ENCODE results near the gene HUS1. TPM values are rescaled to one million over a fixed set of nuclear protein-coding genes. Genes with fewer than 3 reads are reported as not detected.
A peak's percentile ranks its signal among the peaks of the same experiment; 100 is the strongest.
"Not testable (repeated sequence)": the region's sequence is repeated elsewhere in the genome, so short reads cannot be mapped to it uniquely, and the experiment has no call there.

Gene HUS1
- total RNA-seq, 2 experiments from 2014 or later = 34.1 to 35.0 TPM

GRCh38 chr7:47949703-47950102 is 29.7 kb downstream of the HUS1 start:
- no peak for DNase-seq
- H3K9me3 Mint-ChIP-seq = no peaks in the 10 kb centered on the region
- no peaks in the 10 kb centered on the region for H3K27me3 Mint-ChIP-seq
- no peak overlapping the region for H3K27ac Mint-ChIP-seq
- no peak overlapping the region for H3K4me3 Mint-ChIP-seq
- CTCF ChIA-PET = no interaction called here
- H3K36me3 Mint-ChIP-seq (ENCODE audit: low read depth) = peaks cover 4% of the 10 kb centered on the region
- POLR2A ChIA-PET = no interaction called here
- peaks cover 12% of the 10 kb centered on the region for H3K4me1 Mint-ChIP-seq

DNA sequence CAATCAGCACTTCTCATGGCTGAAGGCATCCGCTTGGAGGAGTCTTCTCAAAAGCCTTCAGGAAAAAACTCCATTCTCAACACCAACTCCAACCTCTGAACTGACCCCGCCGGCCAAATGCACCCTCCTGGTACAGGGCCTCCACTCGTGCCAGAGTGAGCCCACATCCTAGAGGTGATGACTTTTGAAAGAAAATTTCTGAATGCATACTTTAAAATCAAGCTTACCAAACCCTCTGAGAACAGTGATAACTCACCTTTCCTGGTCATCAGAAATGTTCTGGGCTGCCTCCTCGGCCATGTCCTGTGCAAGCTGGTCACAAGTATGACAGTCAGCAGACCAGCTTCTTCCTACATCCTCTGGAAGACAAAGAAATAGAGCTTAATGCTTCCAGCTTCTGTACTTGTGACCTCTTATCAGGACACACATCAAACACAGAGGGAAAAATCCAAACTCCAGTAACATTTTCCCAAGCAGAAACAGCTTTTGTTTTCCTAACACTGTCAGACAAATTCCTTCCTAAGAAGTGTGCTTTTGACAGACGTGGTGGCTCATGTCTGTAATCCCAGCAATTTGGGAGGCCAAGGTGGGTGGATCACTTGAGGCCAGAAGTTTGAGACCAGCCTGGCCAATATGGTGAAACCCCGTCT is 31.1 kb downstream of the HUS1 start, which contains the start of gene PKD1L1:
Gene PKD1L1, minus strand, starts transcription at position 326 of the 650 bp plus-strand sequence. Its CDS starts 26 bp downstream, at position 300.
- Mint-ChIP-seq H3K36me3 (ENCODE audit: low read depth) (no peaks in the 10 kb centered on the region), H3K4me1 (peaks cover 8% of the 10 kb centered on the region), H3K27me3 (peaks cover 2% of the 10 kb centered on the region), H3K9me3 (no peaks in the 10 kb centered on the region), H3K27ac (no peak within 1 kb of the TSS), H3K4me3 (no peak within 1 kb of the TSS)
- CTCF ChIA-PET = interaction anchor here (0.9 to 2.2 kb wide), 4 partner anchors 21 to 207 kb away, joined by 3 to 6 read pairs (median 3); no protein-coding TSS in a partner anchor
- DNase-seq = no peak
- POLR2A ChIA-PET = no interaction called here

DNA sequence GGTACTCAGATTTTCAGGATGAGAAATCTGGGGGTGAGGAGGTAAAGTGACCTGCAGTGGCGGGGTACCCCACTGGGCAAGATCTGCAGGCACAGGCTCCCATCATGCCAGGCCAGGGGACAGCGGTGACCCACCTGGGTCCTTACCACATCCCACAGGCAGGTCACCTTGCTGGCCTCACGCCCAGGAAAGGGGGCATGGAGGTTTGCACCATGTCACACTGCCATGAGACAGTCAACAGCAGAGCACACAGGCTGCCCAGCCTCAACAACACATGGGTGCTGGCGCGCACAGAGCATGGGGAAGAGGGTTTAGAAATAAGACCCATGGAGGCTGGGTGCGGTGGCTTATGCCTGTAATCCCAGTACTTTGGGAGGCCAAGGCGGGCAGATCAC is 32.1 kb downstream of the HUS1 start:
- no peak for DNase-seq
- POLR2A ChIA-PET = no interaction called here
- H3K36me3 Mint-ChIP-seq (ENCODE audit: low read depth) = no peaks in the 10 kb centered on the region
- peaks cover 2% of the 10 kb centered on the region for H3K27me3 Mint-ChIP-seq
- peaks cover 8% of the 10 kb centered on the region for H3K4me1 Mint-ChIP-seq
- no peak overlapping the region for H3K4me3 Mint-ChIP-seq
- no peak overlapping the region for H3K27ac Mint-ChIP-seq
- no peaks in the 10 kb centered on the region for H3K9me3 Mint-ChIP-seq
- CTCF ChIA-PET = interaction anchor here (1.0 to 2.2 kb wide), 3 partner anchors 19 to 36 kb away, joined by 3 to 6 read pairs (median 4); no protein-coding TSS in a partner anchor

- Mint-ChIP-seq H3K4me1 (peaks cover 6% of the 10 kb centered on the region), H3K27me3 (peaks cover 2% of the 10 kb centered on the region), H3K27ac (peak overlapping the region; percentile 0), H3K4me3 (no peak overlapping the region), H3K36me3 (ENCODE audit: low read depth) (no peaks in the 10 kb centered on the region), H3K9me3 (no peaks in the 10 kb centered on the region)
- DNase-seq = no peak
- ChIA-PET POLR2A (no interaction called here), CTCF (interaction anchor here (1.0 to 3.2 kb wide), 4 partner anchors 20 to 196 kb away, joined by 3 to 8 read pairs (median 5); no protein-coding TSS in a partner anchor)
Measured at GRCh38 chr7:47946581-47947354, 32.6 kb downstream of the HUS1 start.

DNA sequence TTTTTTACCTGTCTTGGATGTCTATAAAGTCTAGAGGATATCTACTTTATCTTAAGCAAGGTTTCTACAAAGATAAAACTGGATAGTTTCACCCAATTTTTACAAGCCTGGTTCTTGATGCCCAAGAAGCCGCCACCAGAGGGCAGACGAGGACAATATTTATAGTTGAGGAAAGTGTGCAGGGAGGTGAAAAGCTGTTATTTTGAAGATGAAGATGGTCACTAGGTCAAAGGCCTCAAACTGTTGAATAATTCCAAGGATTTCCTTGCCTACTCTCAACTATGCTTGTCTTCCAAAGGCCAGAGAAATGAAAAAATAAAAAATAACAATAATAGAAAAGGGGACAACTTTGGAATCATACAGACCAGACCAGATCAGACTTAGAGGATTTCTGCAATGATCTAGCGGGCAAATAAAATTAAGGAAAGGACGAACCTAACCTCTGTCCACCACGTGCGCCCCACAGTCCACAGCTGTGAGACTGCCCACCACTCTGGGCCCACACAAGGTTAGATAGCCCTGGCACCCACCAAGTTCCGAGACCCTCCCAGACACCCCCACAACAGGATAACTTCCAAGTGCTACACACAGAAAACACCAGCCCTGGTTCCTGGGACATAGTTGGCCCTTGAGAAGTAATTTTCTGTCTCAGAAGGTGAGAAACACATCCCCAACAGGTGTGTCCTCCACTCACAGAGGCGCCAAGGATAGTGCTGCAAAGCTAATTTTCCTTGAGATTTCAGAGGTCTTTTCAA is 34.0 kb downstream of the HUS1 start:
- Mint-ChIP-seq H3K9me3 (no peaks in the 10 kb centered on the region), H3K4me1 (peaks cover 5% of the 10 kb centered on the region), H3K4me3 (no peak overlapping the region), H3K27ac (no peak overlapping the region), H3K27me3 (peaks cover 2% of the 10 kb centered on the region), H3K36me3 (ENCODE audit: low read depth) (no peaks in the 10 kb centered on the region)
- POLR2A ChIA-PET = interaction anchor here (0.9 to 2.4 kb wide), 4 partner anchors 12 to 210 kb away, joined by 3 to 11 read pairs (median 6); no protein-coding TSS in a partner anchor
- DNase-seq = peak; percentile 80
- CTCF ChIA-PET = interaction anchor here (0.8 to 3.5 kb wide), 19 partner anchors 11 to 355 kb away, joined by 3 to 50 read pairs (median 6); no protein-coding TSS in a partner anchor

GRCh38 chr7:47944536-47945260 is 34.7 kb downstream of the HUS1 start:
- Mint-ChIP-seq H3K4me1 (peaks cover 6% of the 10 kb centered on the region), H3K36me3 (ENCODE audit: low read depth) (no peaks in the 10 kb centered on the region), H3K27me3 (peaks cover 2% of the 10 kb centered on the region), H3K27ac (no peak overlapping the region), H3K9me3 (no peaks in the 10 kb centered on the region), H3K4me3 (no peak overlapping the region)
- CTCF ChIA-PET = interaction anchor here (0.6 to 3.5 kb wide), 22 partner anchors 10 to 356 kb away, joined by 3 to 50 read pairs (median 4); no protein-coding TSS in a partner anchor
- DNase-seq = no peak
- POLR2A ChIA-PET = interaction anchor here (0.9 to 2.4 kb wide), 4 partner anchors 11 to 210 kb away, joined by 3 to 11 read pairs (median 6); no protein-coding TSS in a partner anchor

GRCh38 chr7:47943676-47944474 is 35.5 kb downstream of the HUS1 start:
- ChIA-PET CTCF (interaction anchor here (0.9 to 3.5 kb wide), 11 partner anchors 9 to 356 kb away, joined by 3 to 50 read pairs (median 12); no protein-coding TSS in a partner anchor), POLR2A (interaction anchor here (1.7 to 2.4 kb wide), 2 partner anchors 166 to 211 kb away, joined by 10 to 11 read pairs; no protein-coding TSS in a partner anchor)
- Mint-ChIP-seq H3K9me3 (no peaks in the 10 kb centered on the region), H3K27me3 (peaks cover 2% of the 10 kb centered on the region), H3K4me3 (no peak overlapping the region), H3K36me3 (ENCODE audit: low read depth) (no peaks in the 10 kb centered on the region), H3K27ac (no peak overlapping the region), H3K4me1 (peaks cover 9% of the 10 kb centered on the region)
- DNase-seq = no peak

GRCh38 chr7:47942651-47943050 is 36.8 kb downstream of the HUS1 start:
- H3K4me3 Mint-ChIP-seq; H3K27me3 Mint-ChIP-seq; H3K27ac Mint-ChIP-seq; H3K9me3 Mint-ChIP-seq; H3K36me3 Mint-ChIP-seq (ENCODE audit: low read depth); POLR2A ChIA-PET; DNase-seq: not testable (repeated sequence)
- CTCF ChIA-PET = interaction anchor here (3.5 kb wide), 2 partner anchors 20 to 212 kb away, joined by 14 to 50 read pairs; no protein-coding TSS in a partner anchor
- H3K4me1 Mint-ChIP-seq = peaks cover 21% of the 10 kb centered on the region

GRCh38 chr7:47942132-47942531 is 37.3 kb downstream of the HUS1 start:
- H3K9me3 Mint-ChIP-seq = no peaks in the 10 kb centered on the region
- no peak for DNase-seq
- CTCF ChIA-PET = no interaction called here
- no peak overlapping the region for H3K27ac Mint-ChIP-seq
- peaks cover 2% of the 10 kb centered on the region for H3K27me3 Mint-ChIP-seq
- H3K36me3 Mint-ChIP-seq (ENCODE audit: low read depth) = no peaks in the 10 kb centered on the region
- POLR2A ChIA-PET = no interaction called here
- peaks cover 26% of the 10 kb centered on the region for H3K4me1 Mint-ChIP-seq
- no peak overlapping the region for H3K4me3 Mint-ChIP-seq

DNA sequence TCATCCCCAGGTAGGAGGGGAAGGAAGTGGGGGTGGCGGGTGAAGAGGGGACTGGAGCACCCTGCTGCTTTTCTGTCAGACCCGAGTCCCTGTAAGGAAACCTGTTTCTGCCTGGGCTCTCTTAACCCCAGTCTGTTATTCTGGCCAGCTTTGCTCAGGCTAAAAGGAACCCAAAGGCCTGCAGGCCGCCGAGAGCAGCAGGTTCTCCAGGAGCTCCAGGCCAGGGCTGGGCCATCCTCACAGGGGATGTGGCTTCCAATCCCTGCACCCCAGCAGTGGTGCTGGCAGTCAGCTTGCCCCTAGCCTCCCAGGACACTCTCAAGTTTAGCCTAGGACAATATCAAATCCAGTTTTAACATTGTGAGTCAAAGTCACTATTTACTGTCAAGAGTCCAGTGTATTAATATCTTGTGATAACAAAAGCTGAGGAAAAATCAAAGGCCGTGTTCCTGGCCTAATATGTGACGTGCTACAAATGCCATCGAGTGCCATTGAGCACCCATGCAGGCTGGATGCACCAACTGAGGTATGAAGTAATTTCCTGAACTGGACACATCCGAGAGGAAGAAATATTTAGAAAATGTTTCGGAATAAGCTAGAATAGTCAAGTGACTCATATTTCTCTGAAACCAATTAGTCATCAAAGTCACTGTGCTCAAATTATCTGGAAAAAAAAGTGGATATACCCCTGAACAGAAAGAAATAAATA is 38.1 kb downstream of the HUS1 start:
- peaks cover 31% of the 10 kb centered on the region for H3K4me1 Mint-ChIP-seq

More for the DNA sequence above, 38.1 kb downstream of the HUS1 start:
- ChIA-PET POLR2A (no interaction called here), CTCF (interaction anchor here (1.4 kb wide), 1 partner anchor 214 kb away, joined by 3 read pairs; no protein-coding TSS in a partner anchor)
- Mint-ChIP-seq H3K4me3 (no peak overlapping the region), H3K27ac (no peak overlapping the region), H3K36me3 (ENCODE audit: low read depth) (no peaks in the 10 kb centered on the region), H3K9me3 (no peaks in the 10 kb centered on the region), H3K27me3 (peaks cover 2% of the 10 kb centered on the region)
- DNase-seq = no peak

All from activated CD4-positive, alpha-beta memory T cell treated with anti-CD3 and anti-CD28 coated beads, Interleukin-2, amount 10 ng/mL, durations not matched to agents 7 days and 5 days (primary cell).